Activated T-cell treated with anti-CD3 and anti-CD28 coated beads, Interleukin-2, amount 50 U/mL, for 24 hours (primary cell): ENCODE results near the gene CCDC91.

Source experiments
- DNase-seq: peaks from one replicate; pipeline ENCODE4 v3.0.0-alpha.2; 2020
- H3K27ac Mint-ChIP-seq: 2 replicates; pipeline ENCODE4 v1.8.0; 2020; ENCODE audit warnings: mild to moderate bottlenecking, mixed read lengths
- H3K27me3 Mint-ChIP-seq: 2 replicates; pipeline ENCODE4 v1.8.0; 2020; ENCODE audit warnings: mixed read lengths
- H3K36me3 Mint-ChIP-seq: 2 replicates; pipeline ENCODE4 v1.8.0; 2020; ENCODE audit warnings: low read depth, mixed read lengths
- H3K4me1 Mint-ChIP-seq: 2 replicates; pipeline ENCODE4 v1.8.0; 2020; ENCODE audit warnings: low read depth, mixed read lengths
- H3K4me3 Mint-ChIP-seq: 2 replicates; pipeline ENCODE4 v1.8.0; 2020; ENCODE audit warnings: mild to moderate bottlenecking, moderate library complexity, mixed read lengths
- H3K9me3 Mint-ChIP-seq: 2 replicates; pipeline ENCODE4 v1.8.0; 2020; ENCODE audit warnings: mixed read lengths

CCDC91 gene

DNA sequence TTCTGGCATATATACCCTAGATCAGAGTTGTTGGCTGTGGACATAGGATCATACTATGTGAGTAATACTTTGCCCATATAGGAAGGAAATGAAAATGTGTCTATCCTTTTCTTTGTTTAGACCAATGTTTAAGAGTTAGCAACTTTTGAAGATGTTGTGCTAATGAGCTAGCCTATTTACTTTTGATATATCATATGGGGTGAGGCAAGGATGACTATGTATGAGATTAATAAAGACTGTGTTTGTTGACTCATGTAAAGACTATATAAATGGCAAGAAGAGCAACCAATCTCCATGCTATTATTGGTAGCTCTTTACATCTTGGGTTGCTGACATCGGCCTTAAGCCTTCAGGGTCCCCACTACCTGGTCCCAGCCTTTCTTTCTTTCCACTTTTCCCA is 289.4 kb downstream of the CCDC91 start:
- Mint-ChIP-seq H3K4me1 (no peaks in the 10 kb centered on the region), H3K36me3 (peaks cover 34% of the 10 kb centered on the region), H3K4me3 (no peak overlapping the region), H3K9me3 (peaks cover 8% of the 10 kb centered on the region), H3K27me3 (no peaks in the 10 kb centered on the region), H3K27ac (no peak overlapping the region)
- no peak for DNase-seq

DNA sequence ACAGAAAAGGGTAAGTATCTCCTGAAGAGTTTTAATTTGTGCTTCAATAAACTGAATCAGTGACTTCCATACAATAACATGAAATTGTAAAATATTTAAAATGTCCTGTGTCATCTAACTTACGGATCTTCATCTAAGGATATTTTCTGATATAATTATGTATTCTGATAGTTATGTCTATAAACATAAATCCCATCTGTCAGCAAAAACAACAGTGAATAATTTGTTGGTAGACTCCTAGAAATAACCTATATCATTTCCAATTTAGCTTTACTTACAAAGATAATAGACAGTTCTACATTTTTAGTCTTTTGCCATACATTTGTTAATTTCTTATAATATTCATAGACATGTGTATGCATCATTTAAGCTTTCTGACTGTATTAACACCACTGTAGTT is 293.9 kb downstream of the CCDC91 start:
- no peaks in the 10 kb centered on the region for H3K4me1 Mint-ChIP-seq
- no peak for DNase-seq
- H3K27me3 Mint-ChIP-seq = no peaks in the 10 kb centered on the region
- peaks cover 34% of the 10 kb centered on the region for H3K36me3 Mint-ChIP-seq
- no peak overlapping the region for H3K4me3 Mint-ChIP-seq
- no peaks in the 10 kb centered on the region for H3K9me3 Mint-ChIP-seq
- H3K27ac Mint-ChIP-seq = no peak overlapping the region

DNA sequence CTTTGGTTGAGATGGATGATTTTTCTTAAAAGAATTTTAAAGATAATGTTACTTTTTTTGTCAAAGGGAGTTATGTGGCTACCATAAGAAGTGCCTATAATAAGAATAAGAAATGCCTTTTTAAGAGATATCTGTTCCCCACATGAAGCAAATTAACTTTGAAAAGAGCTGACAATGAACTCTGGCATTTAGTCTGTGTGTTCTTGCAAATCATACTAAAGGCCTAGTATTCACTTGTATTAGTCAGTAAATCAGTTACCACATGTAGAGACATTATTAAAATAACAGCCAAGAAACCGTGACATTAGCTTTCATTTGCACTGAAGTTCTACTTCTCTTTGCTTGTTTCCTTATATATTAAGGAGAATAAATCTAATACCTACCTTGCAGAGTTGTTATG is 296.3 kb downstream of the CCDC91 start:
- no peak overlapping the region for H3K27ac Mint-ChIP-seq
- DNase-seq = no peak
- H3K9me3 Mint-ChIP-seq = no peaks in the 10 kb centered on the region
- peaks cover 42% of the 10 kb centered on the region for H3K36me3 Mint-ChIP-seq
- no peak overlapping the region for H3K4me3 Mint-ChIP-seq
- H3K27me3 Mint-ChIP-seq = no peaks in the 10 kb centered on the region
- H3K4me1 Mint-ChIP-seq = peaks cover 3% of the 10 kb centered on the region

- H3K4me1 Mint-ChIP-seq = peaks cover 3% of the 10 kb centered on the region
- no peak for DNase-seq
- peaks cover 35% of the 10 kb centered on the region for H3K36me3 Mint-ChIP-seq
- H3K4me3 Mint-ChIP-seq = no peak overlapping the region
- no peaks in the 10 kb centered on the region for H3K27me3 Mint-ChIP-seq
- no peak overlapping the region for H3K27ac Mint-ChIP-seq
- no peaks in the 10 kb centered on the region for H3K9me3 Mint-ChIP-seq
Measured at GRCh38 chr12:28489246-28489645, 299.0 kb downstream of the CCDC91 start.

- no peak for DNase-seq
- Mint-ChIP-seq H3K9me3 (no peaks in the 10 kb centered on the region), H3K4me1 (peaks cover 23% of the 10 kb centered on the region), H3K27me3 (no peaks in the 10 kb centered on the region), H3K27ac (peak overlapping the region; percentile 72), H3K36me3 (peaks cover 51% of the 10 kb centered on the region), H3K4me3 (no peak overlapping the region)
Measured at GRCh38 chr12:28497889-28498411, 307.7 kb downstream of the CCDC91 start.

DNA sequence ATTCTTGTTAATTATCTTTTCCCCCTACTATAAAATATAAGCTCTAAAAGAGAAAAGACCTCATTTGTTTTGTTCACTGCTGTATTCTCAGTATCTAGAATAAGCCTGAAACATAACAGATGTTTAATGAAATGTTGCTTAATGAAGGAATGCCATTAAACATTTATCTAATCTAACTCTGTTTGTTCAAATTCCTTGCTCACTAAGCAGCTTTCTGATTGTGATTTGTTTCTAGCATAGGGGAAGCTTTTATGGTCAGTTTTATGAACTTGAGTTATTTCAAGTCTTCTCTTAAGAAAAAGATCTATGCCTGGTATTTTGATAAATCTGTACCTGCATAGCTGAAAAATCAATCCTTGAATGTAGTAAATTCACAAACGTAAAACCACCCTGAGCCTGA is 308.6 kb downstream of the CCDC91 start:
- no peak for DNase-seq
- H3K27me3 Mint-ChIP-seq = no peaks in the 10 kb centered on the region
- H3K4me3 Mint-ChIP-seq = no peak overlapping the region
- H3K4me1 Mint-ChIP-seq = peaks cover 23% of the 10 kb centered on the region
- no peaks in the 10 kb centered on the region for H3K9me3 Mint-ChIP-seq
- H3K36me3 Mint-ChIP-seq = peaks cover 50% of the 10 kb centered on the region
- no peak overlapping the region for H3K27ac Mint-ChIP-seq

DNA sequence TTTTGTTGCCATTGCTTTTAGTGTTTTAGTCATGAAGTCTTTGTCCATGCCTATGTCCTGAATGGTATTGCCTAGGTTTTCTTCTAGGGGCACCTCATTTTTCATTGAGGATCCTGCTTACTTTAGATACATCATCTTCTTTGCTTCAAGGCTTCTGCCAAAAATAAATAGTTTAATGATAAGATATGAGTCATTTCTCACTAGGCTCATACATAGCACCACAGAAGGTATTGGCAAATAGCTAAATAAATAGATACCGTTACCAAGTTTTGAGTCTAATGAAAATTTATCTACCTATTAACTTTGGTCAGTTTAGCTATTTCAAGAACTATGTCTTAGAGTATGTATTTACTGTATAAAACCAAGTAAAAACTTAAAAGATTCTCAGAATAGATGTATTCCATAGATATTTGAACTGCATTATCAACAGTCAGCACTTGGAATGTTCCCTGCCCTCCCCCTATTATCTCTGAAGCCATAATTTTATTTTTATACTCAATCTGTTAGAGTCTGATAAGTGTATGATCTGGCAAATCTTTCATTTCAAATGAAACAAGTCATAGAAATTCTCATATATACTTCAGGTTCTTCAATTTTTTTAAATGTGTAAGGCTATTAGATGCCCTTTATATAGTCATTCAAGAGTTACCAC is 310.2 kb downstream of the CCDC91 start:
- H3K4me3 Mint-ChIP-seq = no peak overlapping the region
- no peak for DNase-seq
- peaks cover 52% of the 10 kb centered on the region for H3K36me3 Mint-ChIP-seq
- H3K9me3 Mint-ChIP-seq = no peaks in the 10 kb centered on the region
- H3K4me1 Mint-ChIP-seq = peaks cover 23% of the 10 kb centered on the region
- no peak overlapping the region for H3K27ac Mint-ChIP-seq
- no peaks in the 10 kb centered on the region for H3K27me3 Mint-ChIP-seq

- H3K9me3 Mint-ChIP-seq = peaks cover 4% of the 10 kb centered on the region
- peaks cover 42% of the 10 kb centered on the region for H3K36me3 Mint-ChIP-seq
- no peaks in the 10 kb centered on the region for H3K27me3 Mint-ChIP-seq
- no peak for DNase-seq
- no peak overlapping the region for H3K4me3 Mint-ChIP-seq
- no peak overlapping the region for H3K27ac Mint-ChIP-seq
- H3K4me1 Mint-ChIP-seq = no peaks in the 10 kb centered on the region
Measured at GRCh38 chr12:28506271-28506670, 316.0 kb downstream of the CCDC91 start.

- peaks cover 45% of the 10 kb centered on the region for H3K36me3 Mint-ChIP-seq
- H3K9me3 Mint-ChIP-seq = peaks cover 7% of the 10 kb centered on the region
Measured at GRCh38 chr12:28507033-28507432, 316.8 kb downstream of the CCDC91 start.

DNA sequence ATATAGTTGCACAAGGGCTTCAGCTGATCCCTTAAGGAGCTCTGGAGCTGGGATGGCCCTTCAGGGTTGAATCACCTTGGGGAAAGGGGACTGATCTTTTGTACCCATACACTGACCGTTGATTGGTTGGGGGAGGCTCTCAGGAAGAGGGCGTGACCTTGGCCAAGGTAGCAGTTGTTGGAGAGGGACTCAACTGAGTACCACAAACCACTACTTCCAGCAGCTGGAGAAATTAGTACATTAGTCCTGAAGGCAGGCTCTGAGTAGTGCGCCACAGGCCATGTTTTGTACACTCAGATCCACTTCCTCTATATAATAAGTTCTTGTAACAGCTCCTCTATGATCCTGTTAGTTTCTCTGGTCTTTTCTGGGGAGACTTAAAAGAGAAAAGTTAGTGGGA is 317.6 kb downstream of the CCDC91 start:
- DNase-seq = no peak
- Mint-ChIP-seq H3K4me1 (no peaks in the 10 kb centered on the region), H3K4me3 (no peak overlapping the region), H3K27me3 (no peaks in the 10 kb centered on the region), H3K27ac (no peak overlapping the region), H3K9me3 (peaks cover 7% of the 10 kb centered on the region), H3K36me3 (peaks cover 50% of the 10 kb centered on the region)

More at GRCh38 chr12:28507033-28507432, 316.8 kb downstream of the CCDC91 start:
- Mint-ChIP-seq H3K4me1 (no peaks in the 10 kb centered on the region), H3K27ac (no peak overlapping the region), H3K4me3 (no peak overlapping the region), H3K27me3 (no peaks in the 10 kb centered on the region)
- no peak for DNase-seq

GRCh38 chr12:28512406-28512805 is 322.1 kb downstream of the CCDC91 start:
- no peak overlapping the region for H3K4me3 Mint-ChIP-seq
- DNase-seq = no peak
- H3K36me3 Mint-ChIP-seq = peaks cover 50% of the 10 kb centered on the region
- H3K9me3 Mint-ChIP-seq = peaks cover 12% of the 10 kb centered on the region
- no peaks in the 10 kb centered on the region for H3K4me1 Mint-ChIP-seq
- H3K27ac Mint-ChIP-seq = no peak overlapping the region
- no peaks in the 10 kb centered on the region for H3K27me3 Mint-ChIP-seq

- no peak overlapping the region for H3K27ac Mint-ChIP-seq
- peaks cover 52% of the 10 kb centered on the region for H3K36me3 Mint-ChIP-seq
- DNase-seq = no peak
- peaks cover 16% of the 10 kb centered on the region for H3K9me3 Mint-ChIP-seq
- no peaks in the 10 kb centered on the region for H3K4me1 Mint-ChIP-seq
- H3K27me3 Mint-ChIP-seq = no peaks in the 10 kb centered on the region
- no peak overlapping the region for H3K4me3 Mint-ChIP-seq
Measured at GRCh38 chr12:28512876-28513275, 322.6 kb downstream of the CCDC91 start.

DNA sequence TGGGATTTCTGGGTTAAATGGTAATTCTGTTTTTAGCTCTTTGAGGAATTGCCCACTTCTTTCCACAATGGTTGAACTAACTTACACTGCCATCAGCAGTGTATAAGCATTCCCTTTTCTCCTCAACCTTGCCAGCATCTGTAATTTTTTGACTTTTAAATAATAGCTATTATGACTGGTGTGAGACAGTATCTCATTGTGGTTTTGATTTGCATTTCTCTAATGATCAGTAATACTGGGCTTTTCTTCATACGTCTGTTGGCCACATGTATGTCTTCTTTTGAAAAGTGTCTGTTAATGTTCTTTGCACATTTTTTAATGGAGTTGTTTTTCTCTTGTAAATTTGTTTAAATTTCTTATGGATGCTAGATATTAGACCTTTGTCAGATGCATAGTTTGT is 323.7 kb downstream of the CCDC91 start:
- Mint-ChIP-seq H3K9me3 (peaks cover 26% of the 10 kb centered on the region), H3K36me3 (peaks cover 59% of the 10 kb centered on the region), H3K27ac (no peak overlapping the region), H3K4me3 (no peak overlapping the region), H3K27me3 (no peaks in the 10 kb centered on the region), H3K4me1 (no peaks in the 10 kb centered on the region)
- DNase-seq = no peak

- H3K27me3 Mint-ChIP-seq = no peaks in the 10 kb centered on the region
- no peak overlapping the region for H3K27ac Mint-ChIP-seq
- H3K36me3 Mint-ChIP-seq = peaks cover 57% of the 10 kb centered on the region
- DNase-seq = no peak
- H3K9me3 Mint-ChIP-seq = peaks cover 34% of the 10 kb centered on the region
- H3K4me1 Mint-ChIP-seq = no peaks in the 10 kb centered on the region
- H3K4me3 Mint-ChIP-seq = no peak overlapping the region
Measured at GRCh38 chr12:28517101-28517500, 326.8 kb downstream of the CCDC91 start.

GRCh38 chr12:28527631-28528249 is 337.5 kb downstream of the CCDC91 start:
- no peak for DNase-seq
- H3K9me3 Mint-ChIP-seq = peaks cover 37% of the 10 kb centered on the region
- no peak overlapping the region for H3K27ac Mint-ChIP-seq
- H3K4me3 Mint-ChIP-seq = no peak overlapping the region
- H3K36me3 Mint-ChIP-seq = peaks cover 47% of the 10 kb centered on the region
- H3K27me3 Mint-ChIP-seq = no peaks in the 10 kb centered on the region
- H3K4me1 Mint-ChIP-seq = no peaks in the 10 kb centered on the region
